ENCODE data around the gene GPS1. TPM values are rescaled to one million over a fixed set of nuclear protein-coding genes. Genes with fewer than 3 reads are reported as not detected.

Gene GPS1
- total RNA-seq, 2 experiments from 2014 or later: 92.4 to 106 TPM

- Mint-ChIP-seq H3K4me1 (peaks cover 11% of the 10 kb centered on the region), H3K9me3 (ENCODE audit: low read depth) (no peaks in the 10 kb centered on the region), H3K36me3 (peaks cover 4% of the 10 kb centered on the region), H3K27me3 (no peaks in the 10 kb centered on the region), H3K27ac (no peak overlapping the region), H3K4me3 (no peak overlapping the region)
- DNase-seq (no peak), ATAC-seq (no peak)
- CTCF ChIA-PET: interaction anchor here (1.4 to 9.0 kb wide), 2 partner anchors 12 to 58 kb away, joined by 7 to 181 read pairs; partner anchors contain the start of gene NOTUM
Measured at GRCh38 chr17:82017612-82018151, 34.0 kb upstream of the GPS1 start.

- no peak for DNase-seq
- H3K27me3 Mint-ChIP-seq: no peaks in the 10 kb centered on the region
- ATAC-seq: no peak
- no peaks in the 10 kb centered on the region for H3K9me3 Mint-ChIP-seq (ENCODE audit: low read depth)
- peaks cover 11% of the 10 kb centered on the region for H3K4me1 Mint-ChIP-seq
- CTCF ChIA-PET: interaction anchor here (1.4 to 9.0 kb wide), 3 partner anchors 11 to 58 kb away, joined by 7 to 181 read pairs (median 10); partner anchors contain the start of gene NOTUM
- no peak overlapping the region for H3K4me3 Mint-ChIP-seq
- H3K27ac Mint-ChIP-seq: no peak overlapping the region
- peaks cover 4% of the 10 kb centered on the region for H3K36me3 Mint-ChIP-seq
Measured at GRCh38 chr17:82018152-82018988, 33.3 kb upstream of the GPS1 start.

GRCh38 chr17:82018989-82019689 is 32.6 kb upstream of the GPS1 start:
- no peak for ATAC-seq
- H3K4me1 Mint-ChIP-seq: peaks cover 15% of the 10 kb centered on the region

GRCh38 chr17:82019690-82020571 is 31.8 kb upstream of the GPS1 start:
- H3K4me1 Mint-ChIP-seq: peaks cover 18% of the 10 kb centered on the region
- DNase-seq: peak; percentile 79
- no peaks in the 10 kb centered on the region for H3K9me3 Mint-ChIP-seq (ENCODE audit: low read depth)
- ATAC-seq: no peak
- no peak overlapping the region for H3K27ac Mint-ChIP-seq
- H3K4me3 Mint-ChIP-seq: no peak overlapping the region
- H3K36me3 Mint-ChIP-seq: peaks cover 4% of the 10 kb centered on the region
- CTCF ChIA-PET: interaction anchor here (0.6 to 9.0 kb wide), 33 partner anchors 10 to 398 kb away, joined by 3 to 181 read pairs (median 4); partner anchors contain the start of genes ASPSCR1, DCXR, FASN and NOTUM
- H3K27me3 Mint-ChIP-seq: no peaks in the 10 kb centered on the region

More at GRCh38 chr17:82018989-82019689, 32.6 kb upstream of the GPS1 start:
- CTCF ChIA-PET: interaction anchor here (0.6 to 9.0 kb wide), 29 partner anchors 9 to 399 kb away, joined by 3 to 181 read pairs (median 4); partner anchors contain the start of genes ASPSCR1, DCXR, FASN and NOTUM
- H3K4me3 Mint-ChIP-seq: no peak overlapping the region
- no peak overlapping the region for H3K27ac Mint-ChIP-seq
- H3K27me3 Mint-ChIP-seq: no peaks in the 10 kb centered on the region
- DNase-seq: no peak
- peaks cover 4% of the 10 kb centered on the region for H3K36me3 Mint-ChIP-seq
- no peaks in the 10 kb centered on the region for H3K9me3 Mint-ChIP-seq (ENCODE audit: low read depth)

GRCh38 chr17:82020572-82021106 is 31.1 kb upstream of the GPS1 start:
- ATAC-seq: no peak
- H3K9me3 Mint-ChIP-seq (ENCODE audit: low read depth): no peaks in the 10 kb centered on the region
- H3K27me3 Mint-ChIP-seq: no peaks in the 10 kb centered on the region
- H3K4me1 Mint-ChIP-seq: peaks cover 18% of the 10 kb centered on the region
- peak overlapping the region; percentile 40 for H3K27ac Mint-ChIP-seq
- peak overlapping the region; percentile 40 for H3K4me3 Mint-ChIP-seq
- DNase-seq: no peak
- H3K36me3 Mint-ChIP-seq: peaks cover 4% of the 10 kb centered on the region
- CTCF ChIA-PET: interaction anchor here (0.7 to 9.0 kb wide), 28 partner anchors 8 to 281 kb away, joined by 3 to 181 read pairs (median 4); partner anchors contain the start of genes ASPSCR1, DCXR, NOTUM and RAC3

GRCh38 chr17:82021107-82021899 is 30.4 kb upstream of the GPS1 start:
- H3K36me3 Mint-ChIP-seq: peaks cover 4% of the 10 kb centered on the region
- no peaks in the 10 kb centered on the region for H3K27me3 Mint-ChIP-seq
- DNase-seq: peak; percentile 76
- CTCF ChIA-PET: interaction anchor here (0.9 to 9.0 kb wide), 22 partner anchors 9 to 199 kb away, joined by 3 to 181 read pairs (median 6); partner anchors contain the start of genes ASPSCR1, DCXR, MAFG and NOTUM
- no peaks in the 10 kb centered on the region for H3K9me3 Mint-ChIP-seq (ENCODE audit: low read depth)
- peak overlapping the region; percentile 78 for H3K27ac Mint-ChIP-seq
- H3K4me1 Mint-ChIP-seq: peaks cover 20% of the 10 kb centered on the region
- H3K4me3 Mint-ChIP-seq: peak overlapping the region; percentile 82
- ATAC-seq: no peak

- Mint-ChIP-seq H3K4me3 (peak overlapping the region; percentile 82), H3K4me1 (peaks cover 25% of the 10 kb centered on the region), H3K27me3 (no peaks in the 10 kb centered on the region), H3K27ac (peak overlapping the region; percentile 78), H3K9me3 (ENCODE audit: low read depth) (no peaks in the 10 kb centered on the region), H3K36me3 (peaks cover 4% of the 10 kb centered on the region)
- ATAC-seq (no peak), DNase-seq (no peak)
- CTCF ChIA-PET: interaction anchor here (0.9 to 9.0 kb wide), 18 partner anchors 8 to 184 kb away, joined by 3 to 181 read pairs (median 5); partner anchors contain the start of genes DCXR, GPS1, MAFG and NOTUM
Measured at GRCh38 chr17:82021900-82022309, 29.8 kb upstream of the GPS1 start.

- CTCF ChIA-PET: interaction anchor here (0.9 to 9.0 kb wide), 22 partner anchors 8 to 214 kb away, joined by 3 to 181 read pairs (median 7); partner anchors contain the start of genes ARHGDIA, DCXR, GPS1 and MAFG
- H3K36me3 Mint-ChIP-seq: peaks cover 4% of the 10 kb centered on the region
- no peaks in the 10 kb centered on the region for H3K27me3 Mint-ChIP-seq
- peak within 1 kb of the TSS; percentile 82 for H3K4me3 Mint-ChIP-seq
- no peak for ATAC-seq
- DNase-seq: no peak
- no peaks in the 10 kb centered on the region for H3K9me3 Mint-ChIP-seq (ENCODE audit: low read depth)
- peaks cover 29% of the 10 kb centered on the region for H3K4me1 Mint-ChIP-seq
- H3K27ac Mint-ChIP-seq: peak within 1 kb of the TSS; percentile 78
Measured at GRCh38 chr17:82022310-82022980, 29.3 kb upstream of the GPS1 start, which contains the start of gene CENPX. CENPX (minus strand) TSS chr17:82022878; CDS start chr17:82022861, 17 bp downstream.

- ATAC-seq (peak; percentile 95), DNase-seq (peak; percentile 100)
- CTCF ChIA-PET: interaction anchor here (1.0 to 9.0 kb wide), 16 partner anchors 12 to 213 kb away, joined by 3 to 181 read pairs (median 6); partner anchors contain the start of genes ARHGDIA, DCXR, GPS1 and MAFG
- peak within 1 kb of the TSS; percentile 82 for H3K4me3 Mint-ChIP-seq
- no peaks in the 10 kb centered on the region for H3K27me3 Mint-ChIP-seq
- no peaks in the 10 kb centered on the region for H3K9me3 Mint-ChIP-seq (ENCODE audit: low read depth)
- peaks cover 32% of the 10 kb centered on the region for H3K4me1 Mint-ChIP-seq
- H3K36me3 Mint-ChIP-seq: peaks cover 4% of the 10 kb centered on the region
- peak within 1 kb of the TSS; percentile 78 for H3K27ac Mint-ChIP-seq
Measured at GRCh38 chr17:82022981-82023446, 28.7 kb upstream of the GPS1 start, which contains the start of gene LRRC45. LRRC45 (plus strand) TSS chr17:82023305; CDS start chr17:82023644, 339 bp downstream.

GRCh38 chr17:82023447-82024241 is 28.1 kb upstream of the GPS1 start:
- Mint-ChIP-seq H3K9me3 (ENCODE audit: low read depth) (no peaks in the 10 kb centered on the region), H3K27ac (peak overlapping the region; percentile 52), H3K4me3 (peak overlapping the region; percentile 82), H3K4me1 (peaks cover 32% of the 10 kb centered on the region), H3K36me3 (peaks cover 1% of the 10 kb centered on the region), H3K27me3 (no peaks in the 10 kb centered on the region)
- CTCF ChIA-PET: interaction anchor here (1.0 to 9.0 kb wide), 9 partner anchors 11 to 213 kb away, joined by 4 to 181 read pairs (median 7); partner anchors contain the start of genes ARHGDIA, DCXR, MAFG and NOTUM
- ATAC-seq (no peak), DNase-seq (peak; percentile 61)
